SK-N-SH (cell line): ENCODE data around the gene ELF3.

Experiments
- CHD2 ChIP-seq: fragments of 150-350 bp; IDR thresholded peaks from 2 replicates; pipeline ENCODE4 v1.6.1; 2018; ENCODE audit warnings: low read length; ENCODE audit not compliant: partially characterized antibody
- EP300 ChIP-seq, 2 experiments: IDR thresholded peaks; 2 replicates each; pipeline versions ENCODE4 v1.4.0 to v1.6.1; 2012; ENCODE audit warnings: borderline replicate concordance in 1 of 2, low read depth in 1 of 2, low read length in 1 of 2
- FOSL2 ChIP-seq: IDR thresholded peaks from 2 replicates; pipeline ENCODE4 v1.4.0; 2012; ENCODE audit warnings: low read depth, mild to moderate bottlenecking, moderate library complexity, borderline replicate concordance
- POLR2AphosphoS5 ChIP-seq: IDR thresholded peaks from 2 replicates; pipeline ENCODE4 v1.6.1; 2012; ENCODE audit warnings: low read depth, low read length
- TF ChIP-seq, protein P1 (sequence below): fragments of 200-600 bp; sonication (generic); IDR thresholded peaks from 2 replicates; pipeline ENCODE4 v1.6.1; 2017; ENCODE audit warnings: antibody characterized with exemption, mild to moderate bottlenecking, moderate library complexity

DNA sequence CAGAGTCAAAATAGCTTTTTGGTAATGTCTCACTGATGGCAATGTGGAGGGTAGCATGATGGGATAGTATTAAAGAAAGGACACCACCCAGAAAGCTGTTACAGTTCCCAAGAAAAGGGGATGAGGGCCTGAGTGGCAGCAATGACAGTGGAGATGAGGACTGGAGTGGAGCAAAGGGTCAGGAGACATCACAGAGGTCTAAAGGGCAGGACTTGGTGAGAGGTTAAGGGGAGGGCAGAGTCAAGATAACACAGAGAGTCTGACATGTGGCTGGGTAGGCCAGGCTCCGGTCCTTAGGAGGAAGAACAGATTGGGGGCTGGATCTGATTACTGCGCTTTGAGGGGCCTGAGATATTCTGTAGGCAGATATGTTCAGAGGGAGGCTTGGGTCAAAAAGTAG, 19.3 kb downstream of the ELF3 start:
- TF ChIP-seq POLR2AphosphoS5 (no peak), FOSL2 (no peak), EP300 (IDR thresholded peaks at IDR 0.05; ENCODE audit: borderline replicate concordance in 1 of 2, low read depth in 1 of 2, low read length in 1 of 2) (no peak), CHD2 (no peak)
- TF ChIP-seq, protein P1, sequence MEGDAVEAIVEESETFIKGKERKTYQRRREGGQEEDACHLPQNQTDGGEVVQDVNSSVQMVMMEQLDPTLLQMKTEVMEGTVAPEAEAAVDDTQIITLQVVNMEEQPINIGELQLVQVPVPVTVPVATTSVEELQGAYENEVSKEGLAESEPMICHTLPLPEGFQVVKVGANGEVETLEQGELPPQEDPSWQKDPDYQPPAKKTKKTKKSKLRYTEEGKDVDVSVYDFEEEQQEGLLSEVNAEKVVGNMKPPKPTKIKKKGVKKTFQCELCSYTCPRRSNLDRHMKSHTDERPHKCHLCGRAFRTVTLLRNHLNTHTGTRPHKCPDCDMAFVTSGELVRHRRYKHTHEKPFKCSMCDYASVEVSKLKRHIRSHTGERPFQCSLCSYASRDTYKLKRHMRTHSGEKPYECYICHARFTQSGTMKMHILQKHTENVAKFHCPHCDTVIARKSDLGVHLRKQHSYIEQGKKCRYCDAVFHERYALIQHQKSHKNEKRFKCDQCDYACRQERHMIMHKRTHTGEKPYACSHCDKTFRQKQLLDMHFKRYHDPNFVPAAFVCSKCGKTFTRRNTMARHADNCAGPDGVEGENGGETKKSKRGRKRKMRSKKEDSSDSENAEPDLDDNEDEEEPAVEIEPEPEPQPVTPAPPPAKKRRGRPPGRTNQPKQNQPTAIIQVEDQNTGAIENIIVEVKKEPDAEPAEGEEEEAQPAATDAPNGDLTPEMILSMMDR, result no peak
